HCT116 (cell line): ENCODE results near the gene COL3A1. TPM values are rescaled to one million over a fixed set of nuclear protein-coding genes. Genes with fewer than 3 reads are reported as not detected.

ENCODE experiments used
- ATAC-seq: fragments of 200-7000 bp; cut with Tn5 transposase; 2 replicates; pipeline ENCODE4 v1.9.1; 2020; ENCODE audit warnings: mild to moderate bottlenecking, moderate library complexity
- BruUV-seq: library from RNA; stranded (reverse); fragments of 400-500 nt; replicated peaks from 2 replicates; lab custom pipeline; 2021; lab: Mats Ljungman, UMichigan
- CTCF ChIA-PET: fragments of 300-600 bp; sonication (Branson Sonifier 250); formaldehyde crosslinking; loops from one replicate; lab custom pipeline; 2021; ENCODE audit warnings: antibody characterized with exemption; lab: Charles Lee
- POLR2A ChIA-PET: fragments of 300-600, 350-600 bp; sonication (Branson Sonifier 250); formaldehyde crosslinking; loops from one replicate; lab custom pipeline; 2021; ENCODE audit warnings: antibody characterized with exemption; lab: Charles Lee
- RAD21 ChIA-PET, 2 experiments: fragments of 300-600 bp; sonication (Branson Sonifier 250); formaldehyde crosslinking; loops; one replicate each; lab custom pipeline; 2023; ENCODE audit warnings: low total read pairs in 2 of 2; ENCODE audit not compliant: uncharacterized antibody in 2 of 2, unreplicated experiment in 2 of 2, low non-redundant PET in 1 of 2; lab: Charles Lee
- DNase-seq: peaks from one replicate; pipeline ENCODE4 v3.0.0-alpha.2; 2010; ENCODE audit warnings: low read depth, low spot score
- H2AFZ ChIP-seq: fragments of 200-600 bp; shearing (Covaris generic), sonication (generic); 2 replicates; pipeline ENCODE4 v1.6.1; 2017; ENCODE audit warnings: low read depth, mixed run types, mixed read lengths, antibody characterized with exemption, low read length; ENCODE audit not compliant: poor library complexity, severe bottlenecking
- H3K27ac ChIP-seq: 2 replicates; pipeline ENCODE4 v1.5.1; 2012; ENCODE audit warnings: low read depth, low read length
- H3K27me3 ChIP-seq: fragments of 200-600 bp; sonication (generic); 2 replicates; pipeline ENCODE4 v1.6.1; 2016; ENCODE audit warnings: mixed run types, low read length, mixed read lengths; ENCODE audit not compliant: insufficient read depth
- H3K36me3 ChIP-seq, 2 experiments: fragments of 200-500 bp in 1 of 2; fragments of 200-600 bp in 1 of 2; sonication (Bioruptor generic) in 1 of 2; sonication (generic) in 1 of 2; 2 replicates each; pipeline versions ENCODE4 v1.5.1 to v1.6.1; 2014 to 2016; ENCODE audit warnings: low read length in 2 of 2, inconsistent platforms in 1 of 2, mixed read lengths in 1 of 2, mixed run types in 1 of 2; ENCODE audit not compliant: insufficient read depth in 2 of 2, control insufficient read depth in 1 of 2
- H3K4me1 ChIP-seq, 2 experiments: fragments of 200-600 bp in 1 of 2; sonication (generic) in 1 of 2; 2 replicates each; pipeline versions ENCODE4 v1.5.1 to v1.6.1; 2012 to 2017; ENCODE audit warnings: low read length in 2 of 2, inconsistent platforms in 1 of 2, mild to moderate bottlenecking in 1 of 2, mixed read lengths in 1 of 2, mixed run types in 1 of 2, moderate library complexity in 1 of 2; ENCODE audit not compliant: insufficient read depth in 2 of 2, control insufficient read depth in 1 of 2
- H3K4me2 ChIP-seq: fragments of 200-600 bp; sonication (generic); 2 replicates; pipeline ENCODE4 v1.6.1; 2017; ENCODE audit warnings: mixed run types, low read length, mixed read lengths
- H3K4me3 ChIP-seq, 2 experiments: fragments of 200-600 bp in 1 of 2; sonication (generic) in 1 of 2; replicated peaks in 1 of 2; 2 replicates each; pipeline ENCODE4 v1.5.1; 2011 to 2016; ENCODE audit warnings: low read length in 2 of 2, control low read depth in 1 of 2, low read depth in 1 of 2, mild to moderate bottlenecking in 1 of 2, mixed read lengths in 1 of 2, mixed run types in 1 of 2
- H3K79me2 ChIP-seq: fragments of 200-600 bp; sonication (generic); 2 replicates; pipeline ENCODE4 v1.6.1; 2017; ENCODE audit warnings: mild to moderate bottlenecking, mixed run types, low read length, moderate library complexity, mixed read lengths; ENCODE audit not compliant: insufficient read depth
- H3K9ac ChIP-seq: fragments of 200-600 bp; sonication (generic); 2 replicates; pipeline ENCODE4 v1.6.1; 2016; ENCODE audit warnings: low read length, mixed read lengths
- H3K9me2 ChIP-seq: fragments of 200-600 bp; sonication (generic), shearing (Covaris generic); 2 replicates; pipeline ENCODE4 v1.6.1; 2017; ENCODE audit warnings: mixed run types, mild to moderate bottlenecking, moderate library complexity; ENCODE audit not compliant: insufficient read depth
- H3K9me3 ChIP-seq, 2 experiments: fragments of 200-500 bp in 1 of 2; fragments of 200-600 bp in 1 of 2; sonication (Bioruptor generic) in 1 of 2; sonication (generic) in 1 of 2; 2 replicates each; pipeline ENCODE4 v1.6.1; 2014 to 2017; ENCODE audit warnings: low read length in 2 of 2, mixed read lengths in 2 of 2, inconsistent platforms in 1 of 2, low read depth in 1 of 2, mild to moderate bottlenecking in 1 of 2, mixed run types in 1 of 2, moderate library complexity in 1 of 2; ENCODE audit not compliant: control insufficient read depth in 1 of 2, insufficient read depth in 1 of 2
- H4K20me1 ChIP-seq: fragments of 200-600 bp; sonication (generic), shearing (Covaris generic); 2 replicates; pipeline ENCODE4 v1.6.1; 2017; ENCODE audit warnings: mixed run types, mild to moderate bottlenecking, moderate library complexity; ENCODE audit not compliant: insufficient read depth
- ATF3 ChIP-seq: IDR thresholded peaks from 2 replicates; pipeline ENCODE4 v1.6.1; 2012
- CBX3 ChIP-seq: IDR thresholded peaks from 2 replicates; pipeline ENCODE4 v1.6.1; 2012; ENCODE audit warnings: low read depth
- CEBPB ChIP-seq: IDR thresholded peaks from 2 replicates; pipeline ENCODE4 v1.6.1; 2012; ENCODE audit warnings: low read depth
- EGR1 ChIP-seq: IDR thresholded peaks from 2 replicates; pipeline ENCODE4 v1.6.1; 2012; ENCODE audit warnings: low read depth
- ELF1 ChIP-seq: IDR thresholded peaks from 2 replicates; pipeline ENCODE4 v1.6.1; 2012; ENCODE audit warnings: low read depth, borderline replicate concordance
- EZH2phosphoT487 ChIP-seq: fragments of 200-600 bp; IDR thresholded peaks from 2 replicates; pipeline ENCODE4 v1.6.1; 2018; ENCODE audit warnings: antibody characterized with exemption, borderline replicate concordance
- FOSL1 ChIP-seq: IDR thresholded peaks from 2 replicates; pipeline ENCODE4 v1.6.1; 2012; ENCODE audit warnings: low read depth
- POLR2A ChIP-seq: IDR thresholded peaks from 2 replicates; pipeline ENCODE4 v1.7.0; 2011; ENCODE audit warnings: borderline replicate concordance; ENCODE audit not compliant: insufficient read depth, insufficient read length; ENCODE audit errors: extremely low read depth
- POLR2AphosphoS5 ChIP-seq: IDR thresholded peaks from 2 replicates; pipeline ENCODE4 v1.6.1; 2011; ENCODE audit warnings: mild to moderate bottlenecking, low read depth, low read length, moderate library complexity
- RAD21 ChIP-seq: IDR thresholded peaks from 2 replicates; pipeline ENCODE4 v1.6.1; 2012; ENCODE audit warnings: low read depth, mild to moderate bottlenecking
- REST ChIP-seq: IDR thresholded peaks from 2 replicates; pipeline ENCODE4 v1.6.1; 2012; ENCODE audit warnings: low read depth
- SIN3A ChIP-seq: IDR thresholded peaks from 2 replicates; pipeline ENCODE4 v1.6.1; 2012; ENCODE audit warnings: low read depth
- SP1 ChIP-seq: IDR thresholded peaks from 2 replicates; pipeline ENCODE4 v1.6.1; 2012; ENCODE audit warnings: low read depth
- SRF ChIP-seq: IDR thresholded peaks from 2 replicates; pipeline ENCODE4 v1.6.1; 2012; ENCODE audit warnings: low read depth
- TCF7L2 ChIP-seq: IDR thresholded peaks from 2 replicates; pipeline ENCODE4 v1.7.0; 2011; ENCODE audit warnings: borderline replicate concordance, inconsistent platforms; ENCODE audit not compliant: insufficient read depth, insufficient read length; ENCODE audit errors: extremely low read depth
- YY1 ChIP-seq: IDR thresholded peaks from 2 replicates; pipeline ENCODE4 v1.6.1; 2011; ENCODE audit warnings: low read length, low read depth, moderate library complexity, mild to moderate bottlenecking; ENCODE audit not compliant: insufficient replicate concordance; ENCODE audit errors: extremely low read depth
- ZBTB33 ChIP-seq: IDR thresholded peaks from 2 replicates; pipeline ENCODE4 v1.6.1; 2011; ENCODE audit warnings: mild to moderate bottlenecking, low read length, moderate library complexity; ENCODE audit not compliant: insufficient replicate concordance; ENCODE audit errors: extremely low read depth
- ZNF274 ChIP-seq: fragments of 200-500 bp; sonication (Bioruptor generic); IDR thresholded peaks from 2 replicates; pipeline ENCODE4 v1.6.1; 2014; ENCODE audit warnings: mild to moderate bottlenecking, low read depth, low read length, inconsistent platforms
- intact Hi-C: fragments of 100-400 bp; cut with micrococcal nuclease; formaldehyde crosslinking; loops from 2 replicates; pipeline ENCODE4 v1.10.0; 2022
- total RNA-seq: library from RNA; stranded (reverse); gene quantifications from one replicate; pipeline ENCODE4 v1.2.1, GENCODE V29; 2021; ENCODE audit not compliant: unreplicated experiment
- TF ChIP-seq, protein P1 (sequence below): IDR thresholded peaks from 2 replicates; pipeline ENCODE4 v1.6.1; 2012

COL3A1 gene
- total RNA-seq, 1 experiment from 2014 or later = 1.0 TPM

- no peaks in the 10 kb centered on the region for H3K9me3 ChIP-seq
- ChIA-PET CTCF (interaction anchor here (1.2 to 2.0 kb wide), 2 partner anchors 10 to 12 kb away, joined by 3 to 6 read pairs; no protein-coding TSS in a partner anchor), RAD21 (no interaction called here), POLR2A (no interaction called here)
- no peaks in the 10 kb centered on the region; the same call in 1 of the 2 replicates for H3K9me2 ChIP-seq
- H3K4me1 ChIP-seq = no peaks in the 10 kb centered on the region
- H3K4me2 ChIP-seq = no peak overlapping the region
- H3K9ac ChIP-seq = no peak overlapping the region
- TF ChIP-seq RAD21 (no peak), SIN3A (no peak), YY1 (no peak), ZNF274 (no peak), REST (no peak), POLR2AphosphoS5 (no peak), SRF (no peak), FOSL1 (no peak), EZH2phosphoT487 (no peak), ZBTB33 (no peak), ATF3 (no peak), ELF1 (no peak), SP1 (no peak), TCF7L2 (no peak), EGR1 (no peak), CBX3 (no peak), CEBPB (no peak), POLR2A (no peak)
- TF ChIP-seq, protein P1, sequence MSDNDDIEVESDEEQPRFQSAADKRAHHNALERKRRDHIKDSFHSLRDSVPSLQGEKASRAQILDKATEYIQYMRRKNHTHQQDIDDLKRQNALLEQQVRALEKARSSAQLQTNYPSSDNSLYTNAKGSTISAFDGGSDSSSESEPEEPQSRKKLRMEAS = no peak
- H3K27me3 ChIP-seq = no peaks in the 10 kb centered on the region
- no peak for DNase-seq
- no peaks in the 10 kb centered on the region for H4K20me1 ChIP-seq
- no peaks in the 10 kb centered on the region for H3K36me3 ChIP-seq
- ATAC-seq = no peak
- H3K79me2 ChIP-seq = no peaks in the 10 kb centered on the region
- H3K27ac ChIP-seq = no peak overlapping the region
- H3K4me3 ChIP-seq = no peak overlapping the region
- H2AFZ ChIP-seq = no peak overlapping the region
- BruUV-seq = no TSS peak
- intact Hi-C loops = no loop called here
These were observed 7.3 kb upstream of the COL3A1 start for GRCh38 chr2:188966728-188967440.
